Mesenchymal stem cell (in vitro differentiated cells and primary cell): ENCODE data around the gene BTBD16.
A peak's percentile ranks its signal among the peaks of the same experiment; 100 is the strongest.

Experiments used
- DNase-seq: peaks from one replicate; pipeline ENCODE4 v3.0.0-alpha.2; 2013
- H2AFZ ChIP-seq: one replicate; pipeline ENCODE4 v1.6.1; 2013; ENCODE audit warnings: low read depth, mild to moderate bottlenecking, control low read depth, inconsistent platforms, low read length, moderate library complexity
- H2AK5ac ChIP-seq: 2 replicates; pipeline ENCODE4 v1.6.1; 2013; ENCODE audit warnings: low read length, moderate library complexity, mild to moderate bottlenecking, inconsistent platforms; ENCODE audit not compliant: severe bottlenecking
- H2BK120ac ChIP-seq: one replicate; pipeline ENCODE4 v1.6.1; 2013; ENCODE audit warnings: low read depth, mild to moderate bottlenecking, inconsistent platforms, low read length, moderate library complexity
- H2BK12ac ChIP-seq, 2 experiments: one replicate each; pipeline ENCODE4 v1.6.1; 2013; ENCODE audit warnings: inconsistent platforms in 2 of 2, low read length in 2 of 2, mild to moderate bottlenecking in 2 of 2, moderate library complexity in 2 of 2, control low read depth in 1 of 2
- H2BK15ac ChIP-seq: one replicate; pipeline ENCODE4 v1.6.1; 2013; ENCODE audit warnings: mild to moderate bottlenecking, low read depth, inconsistent platforms; ENCODE audit not compliant: poor library complexity, severe bottlenecking
- H2BK5ac ChIP-seq: 2 replicates; pipeline ENCODE4 v1.6.1; 2013; ENCODE audit warnings: low read depth, mild to moderate bottlenecking, low read length, control low read depth, inconsistent platforms; ENCODE audit not compliant: poor library complexity, severe bottlenecking
- H3K14ac ChIP-seq, 2 experiments: one replicate each; pipeline ENCODE4 v1.6.1; 2013; ENCODE audit warnings: inconsistent platforms in 2 of 2, low read length in 2 of 2, control low read depth in 1 of 2, mild to moderate bottlenecking in 1 of 2, moderate library complexity in 1 of 2
- H3K18ac ChIP-seq, 2 experiments: one replicate each; pipeline ENCODE4 v1.6.1; 2013; ENCODE audit warnings: inconsistent platforms in 2 of 2, low read length in 2 of 2, control low read depth in 1 of 2, low read depth in 1 of 2, mild to moderate bottlenecking in 1 of 2
- H3K23ac ChIP-seq, 2 experiments: one replicate each; pipeline ENCODE4 v1.6.1; 2013; ENCODE audit warnings: inconsistent platforms in 2 of 2, low read length in 2 of 2, mild to moderate bottlenecking in 2 of 2, moderate library complexity in 2 of 2, control low read depth in 1 of 2
- H3K27ac ChIP-seq: 2 replicates; pipeline ENCODE4 v1.5.1; 2013; ENCODE audit warnings: mild to moderate bottlenecking, moderate library complexity, low read length, control low read depth, inconsistent platforms; ENCODE audit not compliant: poor library complexity, severe bottlenecking
- H3K27me3 ChIP-seq, 2 experiments: 2 replicates each; pipeline versions ENCODE4 v1.6.1 to v1.7.0; 2013; ENCODE audit warnings: low read length in 2 of 2, mild to moderate bottlenecking in 2 of 2, moderate library complexity in 2 of 2, control low read depth in 1 of 2, inconsistent platforms in 1 of 2; ENCODE audit not compliant: control insufficient read depth in 1 of 2, insufficient read depth in 1 of 2
- H3K36me3 ChIP-seq, 2 experiments: 2 replicates each; pipeline versions ENCODE4 v1.6.1 to v1.7.0; 2013; ENCODE audit warnings: low read length in 2 of 2, control low read depth in 1 of 2, inconsistent platforms in 1 of 2, low read depth in 1 of 2, mild to moderate bottlenecking in 1 of 2; ENCODE audit not compliant: insufficient read depth in 2 of 2, control insufficient read depth in 1 of 2
- H3K4ac ChIP-seq, 2 experiments: one replicate each; pipeline ENCODE4 v1.6.1; 2013; ENCODE audit warnings: inconsistent platforms in 2 of 2, low read length in 2 of 2, mild to moderate bottlenecking in 2 of 2, moderate library complexity in 2 of 2, control low read depth in 1 of 2, low read depth in 1 of 2
- H3K4me1 ChIP-seq: 2 replicates; pipeline ENCODE4 v1.6.1; 2013; ENCODE audit warnings: low read depth, low read length, control low read depth; ENCODE audit not compliant: control insufficient read depth, insufficient read depth
- H3K4me2 ChIP-seq: 2 replicates; pipeline ENCODE4 v1.6.1; 2013; ENCODE audit warnings: low read length, mild to moderate bottlenecking, inconsistent platforms; ENCODE audit not compliant: poor library complexity, severe bottlenecking
- H3K4me3 ChIP-seq, 2 experiments: 2 replicates each; pipeline versions ENCODE4 v1.5.1 to v1.7.0; 2013; ENCODE audit warnings: low read length in 2 of 2, mild to moderate bottlenecking in 2 of 2, control low read depth in 1 of 2, low read depth in 1 of 2; ENCODE audit not compliant: insufficient read depth in 1 of 2
- H3K79me1 ChIP-seq: replicated peaks from 2 replicates; pipeline ENCODE4 v1.6.1; 2013; ENCODE audit warnings: mild to moderate bottlenecking, control low read depth, low read length, inconsistent platforms; ENCODE audit not compliant: poor library complexity, severe bottlenecking
- H3K9ac ChIP-seq: 2 replicates; pipeline ENCODE4 v1.7.0; 2013; ENCODE audit warnings: mild to moderate bottlenecking, low read length, moderate library complexity
- H3K9me3 ChIP-seq: 2 replicates; pipeline ENCODE4 v1.7.0; 2013; ENCODE audit warnings: mild to moderate bottlenecking, low read length; ENCODE audit not compliant: control insufficient read depth
- H4K8ac ChIP-seq: one replicate; pipeline ENCODE4 v1.6.1; 2013; ENCODE audit warnings: inconsistent platforms, mild to moderate bottlenecking, low read length, moderate library complexity
- H4K91ac ChIP-seq: one replicate; pipeline ENCODE4 v1.6.1; 2013; ENCODE audit warnings: mild to moderate bottlenecking, low read length, inconsistent platforms
- WGBS: methylation state at CpG from one replicate; pipeline ENCODE4 v1.1.7; 2013; ENCODE audit warnings: mixed read lengths; 5-methylcytosine and 5-hydroxymethylcytosine counted together

The BTBD16 gene

DNA sequence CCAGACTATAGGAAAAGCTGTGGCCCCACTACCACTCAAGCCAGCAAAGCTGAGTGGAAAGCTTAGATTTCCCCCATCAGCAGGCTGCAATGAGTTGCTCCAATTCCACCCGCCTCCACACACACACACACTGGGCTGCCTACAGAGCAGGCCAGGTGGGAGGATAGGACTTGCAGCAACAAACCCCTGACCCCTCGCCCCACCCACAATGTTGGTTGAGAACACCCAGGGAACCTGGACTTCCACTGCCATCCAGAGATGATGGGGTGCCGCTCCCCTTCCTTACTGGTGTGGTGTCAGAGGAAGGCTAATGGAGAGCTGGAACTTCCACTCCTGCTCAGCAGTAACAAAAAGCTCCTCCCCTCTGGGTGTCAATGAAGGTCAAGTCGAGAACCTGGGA lies 86.6 kb downstream of the BTBD16 start:
- no peak overlapping the region for H2AK5ac ChIP-seq
- H3K79me1 ChIP-seq = no peaks in the 10 kb centered on the region
- H2AFZ ChIP-seq = no peak overlapping the region
- H4K91ac ChIP-seq = no peak overlapping the region
- H4K8ac ChIP-seq = no peak overlapping the region
- H3K4me3 ChIP-seq = no peak overlapping the region
- no peak for DNase-seq
- no peak overlapping the region for H2BK120ac ChIP-seq
- H3K36me3 ChIP-seq = no peaks in the 10 kb centered on the region
- H2BK15ac ChIP-seq = no peak overlapping the region
- H3K4me2 ChIP-seq = no peak overlapping the region
- H3K4me1 ChIP-seq = no peaks in the 10 kb centered on the region
- H3K9ac ChIP-seq = no peak overlapping the region
- H3K4ac ChIP-seq = no peak overlapping the region
- H3K27me3 ChIP-seq = peaks cover 0 to 9% of the 10 kb centered on the region in 2 experiments
- no peak overlapping the region for H3K18ac ChIP-seq
- no peak overlapping the region for H2BK12ac ChIP-seq
- WGBS = 95% methylated on average over 4 of the region's 4 CpGs
- no peak overlapping the region for H2BK5ac ChIP-seq
- H3K27ac ChIP-seq = no peak overlapping the region
- H3K14ac ChIP-seq = no peak overlapping the region
- H3K23ac ChIP-seq = peak overlapping the region in 1 of 2 experiments; percentile 84
- no peaks in the 10 kb centered on the region for H3K9me3 ChIP-seq

DNA sequence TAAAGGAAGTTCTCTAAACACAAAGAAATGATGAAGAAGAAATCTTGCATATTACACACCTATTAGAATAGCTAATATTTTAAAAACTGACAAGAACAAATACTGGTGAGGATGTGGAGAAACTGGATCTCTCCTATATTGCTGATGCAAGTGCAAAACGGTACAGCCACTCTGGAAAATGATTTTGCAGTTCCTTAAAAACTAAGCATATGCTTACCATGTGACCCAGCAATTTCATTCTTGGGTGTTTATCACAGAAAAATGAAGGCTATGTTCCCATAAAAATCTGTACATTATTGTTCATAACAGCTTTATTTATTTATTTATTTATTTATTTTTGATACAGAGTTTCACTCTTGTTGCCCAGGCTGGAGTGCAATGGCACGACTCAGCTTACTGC lies 88.5 kb downstream of the BTBD16 start:
- H2AK5ac ChIP-seq = no peak overlapping the region

DNA sequence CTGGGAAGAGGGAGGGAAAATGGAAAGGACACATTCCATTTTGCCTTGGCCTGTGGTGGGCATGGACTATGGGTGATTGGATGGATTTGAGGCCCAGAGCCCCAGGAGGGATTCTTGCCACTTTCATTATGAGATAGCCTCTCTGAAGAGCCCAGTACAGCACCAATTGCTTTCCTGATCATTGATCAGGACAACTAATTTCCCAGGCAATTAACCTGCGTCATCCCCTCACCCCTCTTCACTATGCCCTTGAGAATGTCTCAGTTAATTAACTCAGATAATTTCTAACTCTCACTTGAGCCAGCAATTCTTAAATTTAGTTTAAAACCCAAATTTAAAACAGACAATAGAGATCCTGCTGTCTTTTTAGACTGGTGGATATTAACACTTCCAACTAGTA lies 90.0 kb downstream of the BTBD16 start:
- Histone ChIP-seq H2AFZ (no peak overlapping the region), H2BK12ac (no peak overlapping the region), H3K36me3 (no peaks in the 10 kb centered on the region), H3K23ac (no peak overlapping the region), H3K4me2 (no peak overlapping the region), H3K27ac (no peak overlapping the region), H3K9me3 (no peaks in the 10 kb centered on the region), H4K8ac (no peak overlapping the region), H3K4me1 (no peaks in the 10 kb centered on the region), H3K18ac (no peak overlapping the region), H2AK5ac (no peak overlapping the region), H2BK120ac (no peak overlapping the region), H3K4ac (no peak overlapping the region), H3K9ac (no peak overlapping the region), H3K79me1 (no peaks in the 10 kb centered on the region), H3K14ac (no peak overlapping the region), H4K91ac (no peak overlapping the region), H3K27me3 (no peaks in the 10 kb centered on the region), H3K4me3 (no peak overlapping the region), H2BK5ac (no peak overlapping the region), H2BK15ac (no peak overlapping the region)
- no peak for DNase-seq
- 66% methylated on average over 1 of the region's 1 CpG for WGBS

More for the DNA sequence above, 88.5 kb downstream of the BTBD16 start:
- Histone ChIP-seq H3K23ac (no peak overlapping the region), H2BK15ac (no peak overlapping the region), H3K4me2 (no peak overlapping the region), H4K91ac (no peak overlapping the region), H3K9ac (no peak overlapping the region), H2BK120ac (no peak overlapping the region), H2AFZ (no peak overlapping the region), H3K18ac (no peak overlapping the region), H4K8ac (no peak overlapping the region), H3K4me3 (no peak overlapping the region), H3K4ac (no peak overlapping the region), H3K14ac (no peak overlapping the region), H2BK5ac (no peak overlapping the region), H3K9me3 (no peaks in the 10 kb centered on the region), H3K27ac (no peak overlapping the region), H3K36me3 (no peaks in the 10 kb centered on the region), H3K79me1 (no peaks in the 10 kb centered on the region), H3K27me3 (no peaks in the 10 kb centered on the region), H2BK12ac (no peak overlapping the region), H3K4me1 (no peaks in the 10 kb centered on the region)
- no peak for DNase-seq
- WGBS = 88% methylated on average over 2 of the region's 2 CpGs

DNA sequence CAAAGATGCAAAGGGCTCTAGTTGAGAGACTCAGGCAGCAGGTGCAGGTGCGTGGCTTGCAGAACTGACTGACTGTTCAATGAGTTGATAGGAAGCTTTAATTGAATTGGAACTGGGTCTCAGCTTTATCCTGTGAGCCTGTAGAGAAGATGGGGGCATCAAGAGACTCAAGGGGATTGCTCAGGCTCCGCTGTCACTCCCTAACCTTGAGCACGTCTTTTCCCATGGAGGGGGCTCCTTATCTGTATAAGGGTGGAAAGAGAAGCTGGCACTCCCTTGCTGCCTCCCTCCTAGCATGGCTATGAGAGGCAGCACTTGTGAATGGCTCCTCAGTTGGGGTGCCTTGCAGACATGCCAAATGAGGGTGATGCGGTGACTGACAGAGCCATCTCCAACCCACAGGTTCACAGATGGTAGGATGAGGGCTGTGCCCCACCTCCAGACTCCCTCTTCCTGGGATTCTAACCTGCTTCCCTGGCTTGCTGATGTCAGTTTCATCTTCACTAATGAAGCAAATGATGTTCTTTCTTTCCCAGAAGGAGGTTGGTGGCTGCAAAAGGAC lies 91.0 kb downstream of the BTBD16 start:
- Histone ChIP-seq H2AK5ac (no peak overlapping the region), H3K4me2 (no peak overlapping the region), H2BK120ac (no peak overlapping the region), H3K27me3 (peaks cover 5% of the 10 kb centered on the region in 2 experiments), H3K9me3 (peaks cover 2% of the 10 kb centered on the region), H3K4ac (no peak overlapping the region), H2BK15ac (no peak overlapping the region), H3K36me3 (no peaks in the 10 kb centered on the region), H4K91ac (no peak overlapping the region), H3K27ac (no peak overlapping the region), H2BK5ac (no peak overlapping the region), H3K4me1 (no peaks in the 10 kb centered on the region), H3K9ac (no peak overlapping the region), H3K79me1 (no peaks in the 10 kb centered on the region), H3K23ac (no peak overlapping the region), H3K4me3 (no peak overlapping the region), H3K14ac (no peak overlapping the region), H2AFZ (no peak overlapping the region), H3K18ac (no peak overlapping the region), H2BK12ac (no peak overlapping the region), H4K8ac (no peak overlapping the region)
- no peak for DNase-seq
- 75% methylated on average over 4 of the region's 4 CpGs for WGBS
